Activated T-cell treated with anti-CD3 and anti-CD28 coated beads, Interleukin-2, amount 50 U/mL, for 72 hours (primary cell): Measurements from ENCODE around the gene MAMSTR. TPM values are rescaled to one million over a fixed set of nuclear protein-coding genes. Genes with fewer than 3 reads are reported as not detected.
"Not testable (repeated sequence)": the region's sequence is repeated elsewhere in the genome, so short reads cannot be mapped to it uniquely, and the experiment has no call there.

Experiments used
- ATAC-seq, 2 donors: fragments of 150-1000 bp; cut with Tn5 transposase; replicated peaks in 1 of 2; 2 replicates each; pipeline ENCODE4 v1.10.0; 2021; ENCODE audit warnings: moderate library complexity in 2 of 2, mild to moderate bottlenecking in 1 of 2
- DNase-seq, 2 donors: peaks; one replicate each; pipeline ENCODE4 v3.0.0; 2021 to 2022; ENCODE audit warnings: mixed read lengths in 1 of 2
- H3K27ac Mint-ChIP-seq: one replicate; pipeline ENCODE4 v1.8.0; 2022; ENCODE audit warnings: mild to moderate bottlenecking, moderate library complexity, mixed read lengths
- H3K27me3 Mint-ChIP-seq: one replicate; pipeline ENCODE4 v1.8.0; 2022; ENCODE audit warnings: low read depth, mixed read lengths
- H3K36me3 Mint-ChIP-seq, 2 donors: one replicate each; pipeline ENCODE4 v1.8.0; 2022; ENCODE audit warnings: mixed read lengths in 2 of 2, mild to moderate bottlenecking in 1 of 2; ENCODE audit not compliant: insufficient read depth in 2 of 2
- H3K4me1 Mint-ChIP-seq: one replicate; pipeline ENCODE4 v1.8.0; 2022; ENCODE audit warnings: low read depth, mixed read lengths
- H3K4me3 Mint-ChIP-seq, 2 donors: one replicate each; pipeline ENCODE4 v1.8.0; 2022; ENCODE audit warnings: mild to moderate bottlenecking in 2 of 2, mixed read lengths in 2 of 2, moderate library complexity in 2 of 2
- H3K9me3 Mint-ChIP-seq, 2 donors: one replicate each; pipeline ENCODE4 v1.8.0; 2022; ENCODE audit warnings: mixed read lengths in 2 of 2
- total RNA-seq, 2 donors: library from RNA; stranded (reverse); gene quantifications; one replicate each; pipeline ENCODE4 v1.2.3, GENCODE V29; 2022

The MAMSTR gene
- total RNA-seq, 2 donors from 2014 or later, result 0.69 to 0.89 TPM

DNA sequence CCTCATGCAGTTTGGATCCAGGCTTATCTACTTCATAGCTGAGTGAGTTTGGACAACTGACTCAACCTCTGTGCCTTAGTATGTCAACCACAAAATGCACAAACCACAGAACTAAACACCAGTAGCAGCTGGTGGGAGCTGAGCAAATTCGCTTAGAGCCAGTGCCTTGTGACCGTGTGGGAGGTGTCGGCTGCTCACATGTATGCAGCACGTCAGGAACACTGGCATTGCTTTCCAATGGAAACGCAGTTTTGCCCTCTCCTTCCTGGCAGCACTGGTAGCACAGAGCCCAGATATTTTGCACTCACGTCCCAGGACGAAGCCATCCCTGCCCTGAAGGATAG is 38.4 kb downstream of the MAMSTR start:
- Mint-ChIP-seq H3K9me3 (no peaks in the 10 kb centered on the region), H3K36me3 (no peaks in the 10 kb centered on the region), H3K4me1 (peaks cover 4% of the 10 kb centered on the region), H3K4me3 (no peak overlapping the region), H3K27me3 (no peaks in the 10 kb centered on the region), H3K27ac (no peak overlapping the region)
- ATAC-seq (peak; percentile 52 to 63), DNase-seq (no peak)

DNA sequence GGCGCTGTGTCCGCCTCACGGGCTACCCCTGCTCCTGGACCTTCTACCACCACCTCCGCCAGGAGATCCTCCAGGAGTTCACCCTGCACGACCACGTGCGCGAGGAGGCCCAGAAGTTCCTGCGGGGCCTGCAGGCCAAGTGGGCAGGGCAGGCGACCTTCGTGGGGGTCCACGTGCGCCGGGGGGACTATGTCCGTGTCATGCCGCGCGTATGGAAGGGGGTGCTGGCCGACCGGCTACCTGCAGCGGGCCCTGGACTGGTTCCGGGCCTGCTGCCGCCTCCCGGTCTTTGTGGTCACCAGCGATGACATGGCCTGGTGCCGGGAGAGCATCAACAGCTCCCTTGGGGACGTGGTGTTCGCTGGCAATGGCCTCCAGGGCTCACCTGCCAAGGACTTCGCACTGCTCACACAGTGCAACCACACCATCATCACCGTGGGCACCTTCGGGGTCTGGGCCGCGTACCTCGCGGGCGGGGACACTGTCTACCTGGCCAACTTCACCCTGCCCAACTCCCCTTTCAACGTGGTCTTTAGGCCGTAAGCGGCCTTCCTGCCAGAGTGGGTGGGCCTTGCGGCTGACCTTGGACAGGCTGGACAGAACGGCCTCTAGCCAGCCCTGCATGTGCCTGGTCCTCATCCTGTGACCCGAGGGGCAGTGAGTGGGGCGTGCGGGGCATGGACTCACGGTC is 38.9 kb downstream of the MAMSTR start:
- peaks cover 4% of the 10 kb centered on the region for H3K4me1 Mint-ChIP-seq
- no peak for DNase-seq
- no peaks in the 10 kb centered on the region for H3K27me3 Mint-ChIP-seq
- ATAC-seq, result no peak
- no peak overlapping the region for H3K27ac Mint-ChIP-seq
- H3K36me3 Mint-ChIP-seq, result no peaks in the 10 kb centered on the region
- no peak overlapping the region for H3K4me3 Mint-ChIP-seq
- H3K9me3 Mint-ChIP-seq, result no peaks in the 10 kb centered on the region

DNA sequence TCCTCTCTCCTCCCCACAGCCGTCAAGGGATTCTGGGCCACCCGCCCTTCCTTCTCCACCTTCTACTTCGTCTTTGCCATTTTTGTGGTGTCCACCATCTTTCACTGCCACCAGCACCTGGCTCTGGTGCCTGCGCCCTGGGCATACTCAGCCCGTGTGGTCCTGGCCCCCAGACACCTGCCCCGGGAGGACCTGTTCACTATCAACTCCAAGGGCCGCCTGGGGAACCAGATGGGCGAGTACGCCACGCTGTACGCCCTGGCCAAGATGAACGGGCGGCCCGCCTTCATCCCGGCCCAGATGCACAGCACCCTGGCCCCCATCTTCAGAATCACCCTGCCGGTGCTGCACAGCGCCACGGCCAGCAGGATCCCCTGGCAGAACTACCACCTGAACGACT is 39.5 kb downstream of the MAMSTR start:
- not testable (repeated sequence) for ATAC-seq, H3K27ac Mint-ChIP-seq, DNase-seq, H3K4me3 Mint-ChIP-seq, H3K27me3 Mint-ChIP-seq, H3K9me3 Mint-ChIP-seq, H3K4me1 Mint-ChIP-seq, H3K36me3 Mint-ChIP-seq

- no peaks in the 10 kb centered on the region for H3K27me3 Mint-ChIP-seq
- H3K4me1 Mint-ChIP-seq, result peaks cover 9% of the 10 kb centered on the region
- H3K9me3 Mint-ChIP-seq, result no peaks in the 10 kb centered on the region
- H3K36me3 Mint-ChIP-seq, result no peaks in the 10 kb centered on the region
- ATAC-seq, result no peak
- no peak for DNase-seq
- no peak overlapping the region for H3K4me3 Mint-ChIP-seq
- H3K27ac Mint-ChIP-seq, result no peak overlapping the region
These were observed 41.3 kb downstream of the MAMSTR start for GRCh38 chr19:48678201-48678600.

DNA sequence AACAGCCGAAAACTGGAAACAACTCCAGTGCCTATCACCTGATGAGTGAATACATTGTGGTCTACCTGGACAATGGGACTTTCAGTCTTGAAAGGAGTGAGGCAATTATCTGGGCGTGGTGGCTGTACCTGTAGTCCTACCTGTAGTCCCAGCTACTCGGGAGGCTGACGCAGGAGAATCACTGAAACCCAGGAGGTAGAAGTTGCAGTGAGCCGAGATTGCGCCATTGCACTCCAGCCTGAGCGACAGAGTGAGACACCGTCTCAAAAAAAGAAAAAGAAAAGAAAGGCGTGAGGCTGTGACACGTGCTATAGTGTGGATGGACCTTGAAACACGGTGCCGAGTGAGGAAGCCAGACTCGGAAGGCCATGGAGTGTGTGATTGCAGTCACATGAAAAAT is 42.6 kb downstream of the MAMSTR start:
- peaks cover 5% of the 10 kb centered on the region for H3K4me1 Mint-ChIP-seq
- H3K27me3 Mint-ChIP-seq, result no peaks in the 10 kb centered on the region
- H3K27ac Mint-ChIP-seq, result no peak overlapping the region
- no peaks in the 10 kb centered on the region for H3K9me3 Mint-ChIP-seq
- no peak overlapping the region for H3K4me3 Mint-ChIP-seq
- no peak for DNase-seq
- ATAC-seq, result no peak
- H3K36me3 Mint-ChIP-seq, result no peaks in the 10 kb centered on the region

GRCh38 chr19:48676487-48676886 is 43.0 kb downstream of the MAMSTR start:
- ATAC-seq, result no peak
- Mint-ChIP-seq H3K27ac (no peak overlapping the region), H3K4me1 (peaks cover 5% of the 10 kb centered on the region)

GRCh38 chr19:48674921-48675824 is 44.4 kb downstream of the MAMSTR start:
- Mint-ChIP-seq H3K4me1 (peaks cover 5% of the 10 kb centered on the region), H3K27me3 (no peaks in the 10 kb centered on the region), H3K27ac (no peak overlapping the region), H3K36me3 (no peaks in the 10 kb centered on the region), H3K9me3 (no peaks in the 10 kb centered on the region), H3K4me3 (no peak overlapping the region)
- peak; percentile 87 to 91 for ATAC-seq
- DNase-seq, result peak; percentile 78 to 82

More at GRCh38 chr19:48676487-48676886, 43.0 kb downstream of the MAMSTR start:
- Mint-ChIP-seq H3K9me3 (no peaks in the 10 kb centered on the region), H3K36me3 (no peaks in the 10 kb centered on the region), H3K4me3 (no peak overlapping the region), H3K27me3 (no peaks in the 10 kb centered on the region)
- no peak for DNase-seq

- H3K27ac Mint-ChIP-seq, result no peak overlapping the region
- no peak for DNase-seq
- H3K4me3 Mint-ChIP-seq, result no peak overlapping the region
- no peak for ATAC-seq
- H3K4me1 Mint-ChIP-seq, result peaks cover 5% of the 10 kb centered on the region
- H3K9me3 Mint-ChIP-seq, result peaks cover 0 to 6% of the 10 kb centered on the region in 2 donors
- H3K27me3 Mint-ChIP-seq, result no peaks in the 10 kb centered on the region
- peaks cover 0 to 2% of the 10 kb centered on the region in 2 donors for H3K36me3 Mint-ChIP-seq
These were observed 45.2 kb downstream of the MAMSTR start for GRCh38 chr19:48674216-48674809.

- H3K27ac Mint-ChIP-seq, result no peak overlapping the region
- peaks cover 5% of the 10 kb centered on the region for H3K4me1 Mint-ChIP-seq
- H3K36me3 Mint-ChIP-seq, result peaks cover 0 to 2% of the 10 kb centered on the region in 2 donors
- H3K9me3 Mint-ChIP-seq, result peaks cover 0 to 6% of the 10 kb centered on the region in 2 donors
- H3K27me3 Mint-ChIP-seq, result no peaks in the 10 kb centered on the region
- ATAC-seq, result no peak
- DNase-seq, result no peak
- H3K4me3 Mint-ChIP-seq, result no peak overlapping the region
These were observed 46.0 kb downstream of the MAMSTR start for GRCh38 chr19:48673436-48674100.

GRCh38 chr19:48672994-48673393 is 46.5 kb downstream of the MAMSTR start, which contains the start of gene NTN5:
Gene NTN5 (minus strand): TSS chr19:48673017. CDS start chr19:48670986, 2,031 bp downstream.
- peaks cover 5% of the 10 kb centered on the region for H3K4me1 Mint-ChIP-seq
- DNase-seq, result no peak
- peaks cover 0 to 6% of the 10 kb centered on the region in 2 donors for H3K9me3 Mint-ChIP-seq
- no peaks in the 10 kb centered on the region for H3K27me3 Mint-ChIP-seq
- H3K27ac Mint-ChIP-seq, result no peak within 1 kb of the TSS
- H3K36me3 Mint-ChIP-seq, result peaks cover 0 to 2% of the 10 kb centered on the region in 2 donors
- no peak within 1 kb of the TSS for H3K4me3 Mint-ChIP-seq
- no peak for ATAC-seq

DNA sequence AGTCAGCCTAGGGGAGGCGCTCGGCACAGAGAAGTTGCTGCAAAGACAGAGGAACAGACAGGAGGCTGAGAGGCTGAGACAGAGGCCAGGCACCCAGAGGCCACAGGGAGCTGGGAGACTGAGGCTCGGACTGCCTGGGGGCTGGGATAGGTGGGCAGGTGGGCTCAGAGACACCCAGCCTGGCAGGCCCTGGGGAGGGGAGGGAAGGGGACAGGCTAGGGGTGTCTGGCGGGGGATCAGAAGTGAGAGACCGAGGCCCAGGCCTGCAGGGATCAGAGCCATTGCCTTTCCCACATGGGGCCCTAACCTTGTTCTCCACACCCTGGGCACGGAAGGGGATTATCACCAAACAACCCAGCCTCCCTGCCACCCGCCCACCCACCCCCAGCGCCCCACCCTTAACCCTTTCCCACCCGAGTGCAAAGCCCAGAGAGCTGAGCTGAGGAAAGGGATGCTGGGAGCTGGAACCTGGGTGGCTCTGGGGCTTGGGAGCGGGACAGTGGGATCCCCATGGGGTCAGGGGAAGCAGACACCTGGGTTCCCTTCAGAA is 48.0 kb downstream of the MAMSTR start:
- no peak overlapping the region for H3K27ac Mint-ChIP-seq
- DNase-seq, result no peak
- H3K36me3 Mint-ChIP-seq, result peaks cover 0 to 2% of the 10 kb centered on the region in 2 donors
- H3K9me3 Mint-ChIP-seq, result peaks cover 0 to 6% of the 10 kb centered on the region in 2 donors
- no peak for ATAC-seq
- H3K4me3 Mint-ChIP-seq, result no peak overlapping the region
- H3K4me1 Mint-ChIP-seq, result peaks cover 5% of the 10 kb centered on the region
- no peaks in the 10 kb centered on the region for H3K27me3 Mint-ChIP-seq

- ATAC-seq (no peak), DNase-seq (no peak)
- H3K27me3 Mint-ChIP-seq, result no peaks in the 10 kb centered on the region
- peaks cover 5% of the 10 kb centered on the region for H3K4me1 Mint-ChIP-seq
- H3K9me3 Mint-ChIP-seq, result peaks cover 0 to 6% of the 10 kb centered on the region in 2 donors
- H3K36me3 Mint-ChIP-seq, result peaks cover 0 to 2% of the 10 kb centered on the region in 2 donors
- no peak overlapping the region for H3K4me3 Mint-ChIP-seq
- no peak overlapping the region for H3K27ac Mint-ChIP-seq
These were observed 48.7 kb downstream of the MAMSTR start for GRCh38 chr19:48670699-48671445.
